HG03354 (cell line): ENCODE results near the gene LMCD1.

Source experiments
- ATAC-seq: cut with Tn5 transposase; IDR thresholded peaks from one replicate; pipeline ENCODE4 v1.9.1; 2021; ENCODE audit warnings: mild to moderate bottlenecking; ENCODE audit not compliant: unreplicated experiment, poor library complexity, severe bottlenecking

The LMCD1 gene

DNA sequence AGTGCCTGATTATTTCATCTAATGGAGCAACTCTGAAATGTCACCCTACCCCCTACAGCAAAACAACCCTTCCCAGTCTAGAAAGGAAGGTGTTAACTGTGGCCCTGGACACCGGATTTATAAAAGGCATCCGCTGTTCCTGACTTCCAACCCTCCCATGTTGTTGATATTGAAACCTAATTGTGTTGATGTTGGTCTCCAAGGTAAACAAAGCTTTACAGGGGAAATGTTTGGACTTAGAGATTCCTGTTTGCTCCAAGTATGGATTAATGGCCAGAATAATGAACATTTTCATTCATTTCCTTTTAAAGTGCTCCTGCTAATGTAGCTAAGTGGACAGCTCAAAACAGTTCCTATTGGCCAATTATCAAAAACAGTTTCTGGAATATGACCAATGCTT lies 19.4 kb upstream of the LMCD1 start:
- ATAC-seq: no peak

DNA sequence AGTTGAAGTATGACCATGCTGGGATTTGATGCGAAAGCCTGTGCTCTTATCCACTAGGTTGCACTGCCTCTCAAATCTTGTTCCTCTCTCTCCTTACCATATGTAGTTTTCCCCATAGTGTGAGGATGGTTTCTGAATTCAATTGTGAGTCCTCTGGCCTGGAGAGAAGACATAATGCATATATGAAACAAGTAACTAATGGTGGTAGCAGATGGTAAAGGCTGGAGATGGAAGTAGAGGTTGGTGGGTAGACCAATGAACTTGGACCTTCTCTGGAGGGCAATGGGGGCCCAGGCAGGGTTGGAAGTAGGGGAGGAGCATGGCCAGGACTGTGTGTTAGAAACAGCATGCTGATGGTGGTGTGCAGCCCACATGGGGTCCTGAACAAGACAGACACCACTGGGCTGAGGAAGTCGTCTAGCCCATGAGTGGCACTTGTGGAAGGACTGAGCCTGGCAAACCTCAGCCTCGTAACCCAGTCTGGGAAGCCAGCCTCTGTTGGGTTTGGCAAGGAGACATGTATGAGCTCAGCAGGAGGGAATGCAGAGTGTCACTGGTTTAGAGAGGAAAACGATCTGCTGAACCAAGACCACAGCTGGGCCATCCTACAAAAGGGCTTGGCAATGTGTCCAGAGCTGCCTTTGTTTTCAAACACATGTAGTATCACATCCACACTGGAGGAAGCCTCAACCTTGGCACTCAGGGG lies 18.5 kb upstream of the LMCD1 start:
- ATAC-seq: no peak

DNA sequence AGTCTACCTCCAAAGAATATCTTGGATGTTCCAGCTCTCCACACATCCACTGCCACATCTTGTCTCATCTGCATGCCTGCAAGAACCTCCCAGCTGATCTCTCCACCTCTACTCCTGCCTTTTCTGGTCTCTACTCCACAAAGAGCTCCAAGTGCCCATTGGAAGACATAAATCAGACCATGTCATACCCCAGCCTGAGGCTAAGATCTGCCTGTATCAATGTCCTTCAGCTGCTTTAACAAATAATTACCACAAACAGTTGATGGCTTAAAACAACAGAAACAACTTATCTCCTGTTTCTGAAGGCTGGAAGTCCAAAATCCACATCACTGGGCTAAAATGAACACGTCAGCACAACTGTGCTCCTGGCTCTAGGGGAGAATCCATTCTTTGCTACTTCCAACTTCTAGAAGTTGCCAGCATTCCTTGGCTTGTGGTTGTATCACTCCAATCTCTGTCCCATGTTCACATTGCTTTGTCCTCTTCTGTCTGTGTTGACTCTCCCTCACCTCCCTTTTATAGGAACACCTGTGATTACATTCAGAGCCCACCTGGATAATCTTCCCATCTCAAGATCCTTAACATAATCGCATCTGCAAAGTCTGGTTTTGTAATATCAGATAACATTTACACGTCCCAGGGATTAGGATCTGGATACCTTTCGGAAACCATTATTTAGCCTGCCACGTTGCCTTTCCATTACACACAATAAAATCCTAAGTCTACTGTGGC lies 17.0 kb upstream of the LMCD1 start:
- no peak for ATAC-seq

DNA sequence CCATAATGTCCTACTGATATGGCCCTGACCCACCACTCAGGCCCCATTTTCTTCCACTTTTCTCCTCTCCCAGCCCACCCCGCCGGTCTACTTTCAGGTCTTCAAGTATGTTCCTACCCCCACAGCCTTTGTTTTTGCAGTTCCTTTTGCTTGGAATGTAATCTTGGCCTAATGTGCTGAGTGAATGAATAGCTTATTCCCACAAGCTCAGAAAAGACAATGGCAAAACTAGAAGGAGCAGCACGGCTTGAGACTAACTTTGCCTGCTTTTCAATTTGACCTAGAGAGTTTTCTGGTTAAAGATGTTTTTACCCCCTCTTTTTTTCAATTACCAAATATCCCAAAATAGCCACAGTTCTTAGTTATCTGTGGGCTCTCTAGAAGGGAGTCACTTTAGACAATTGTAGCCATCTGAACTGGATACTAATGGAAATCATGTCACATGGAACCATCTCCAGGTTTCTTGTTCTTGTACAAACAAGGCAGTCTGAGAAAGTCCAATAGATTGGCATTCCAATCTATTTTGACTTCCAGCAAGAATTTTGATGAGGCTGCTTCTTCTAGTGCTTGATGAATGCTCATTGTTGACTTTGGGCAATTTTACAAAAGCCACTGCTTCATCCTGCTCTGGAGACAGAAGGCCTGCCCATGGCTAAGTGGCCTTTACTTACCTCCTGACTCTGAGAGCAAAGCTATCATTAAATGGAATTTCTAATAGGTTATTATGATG lies 16.3 kb upstream of the LMCD1 start:
- no peak for ATAC-seq

DNA sequence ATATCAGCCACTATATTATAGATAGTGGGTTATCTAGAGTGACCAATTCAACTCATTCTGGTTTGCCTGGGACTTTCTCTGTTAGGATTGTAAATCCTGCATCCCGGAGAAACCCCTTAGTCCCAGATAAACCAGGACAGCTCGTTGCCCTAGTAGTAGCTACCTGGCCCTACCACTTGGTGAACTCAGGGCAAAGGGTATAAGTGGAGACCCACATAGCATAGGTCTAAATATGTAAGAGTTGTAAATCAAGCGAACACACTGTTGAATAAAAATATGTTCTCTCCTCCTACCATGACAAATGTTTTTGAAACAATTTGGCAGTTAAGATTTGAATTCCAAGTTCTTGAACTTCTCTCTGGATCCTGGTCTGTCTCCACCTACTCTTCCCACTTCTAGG lies 15.7 kb upstream of the LMCD1 start:
- ATAC-seq: no peak

DNA sequence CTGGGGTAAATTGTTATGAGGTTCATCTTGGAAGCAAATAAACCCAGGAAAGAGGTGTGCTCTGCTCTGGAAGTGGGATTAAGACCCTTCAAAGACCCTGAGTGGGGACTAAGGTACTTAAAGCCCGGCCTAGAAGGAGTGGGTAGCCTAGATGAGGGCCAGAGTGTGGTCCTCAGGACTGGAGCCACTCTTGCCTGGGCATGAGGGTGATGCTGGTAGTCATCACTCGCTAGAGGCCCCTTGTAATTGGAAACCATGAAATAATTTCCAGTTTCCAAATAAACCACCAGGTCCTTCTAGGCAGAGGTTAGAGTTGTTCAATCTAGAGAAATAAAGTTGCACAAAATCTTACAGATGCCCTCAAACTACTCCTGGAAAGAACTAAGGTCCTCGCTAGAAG lies 15.2 kb upstream of the LMCD1 start:
- no peak for ATAC-seq

DNA sequence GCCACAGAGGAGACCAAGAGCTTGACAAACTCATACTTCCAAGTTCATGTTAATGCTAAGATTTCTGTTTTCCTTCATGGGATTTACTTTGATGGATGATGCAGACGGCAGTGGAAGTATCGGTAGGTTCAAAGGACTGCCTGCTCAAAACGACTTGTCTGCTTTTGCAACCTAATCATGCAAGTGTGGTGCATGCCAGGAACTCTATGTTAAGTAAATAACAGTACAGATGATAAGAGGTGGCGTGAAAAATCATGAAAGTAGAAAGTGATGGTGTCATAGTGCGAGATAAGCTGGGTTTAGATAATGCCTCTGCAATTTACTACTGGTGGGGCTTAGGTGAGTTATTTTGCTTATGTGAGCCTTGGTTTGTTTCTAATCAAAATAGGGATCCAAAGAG lies 14.7 kb upstream of the LMCD1 start:
- no peak for ATAC-seq

DNA sequence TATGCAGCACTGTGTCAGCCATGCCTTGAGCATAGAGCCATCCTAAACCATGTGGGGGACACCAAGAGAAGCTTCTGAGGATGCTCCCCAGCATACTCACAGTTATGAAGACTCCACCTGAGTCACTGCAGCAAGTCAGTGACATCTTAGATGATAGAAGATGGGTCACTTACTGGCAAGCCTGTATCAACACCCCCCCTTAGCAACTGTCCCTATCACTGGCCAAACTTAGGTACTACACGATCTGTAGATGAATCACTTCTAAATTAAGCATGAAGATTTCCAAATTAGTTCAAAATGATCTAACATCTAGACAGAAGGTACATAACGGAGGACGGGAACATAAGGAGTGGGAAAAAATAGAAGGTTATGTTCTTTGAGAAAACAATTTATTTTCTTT lies 13.2 kb upstream of the LMCD1 start:
- no peak for ATAC-seq

DNA sequence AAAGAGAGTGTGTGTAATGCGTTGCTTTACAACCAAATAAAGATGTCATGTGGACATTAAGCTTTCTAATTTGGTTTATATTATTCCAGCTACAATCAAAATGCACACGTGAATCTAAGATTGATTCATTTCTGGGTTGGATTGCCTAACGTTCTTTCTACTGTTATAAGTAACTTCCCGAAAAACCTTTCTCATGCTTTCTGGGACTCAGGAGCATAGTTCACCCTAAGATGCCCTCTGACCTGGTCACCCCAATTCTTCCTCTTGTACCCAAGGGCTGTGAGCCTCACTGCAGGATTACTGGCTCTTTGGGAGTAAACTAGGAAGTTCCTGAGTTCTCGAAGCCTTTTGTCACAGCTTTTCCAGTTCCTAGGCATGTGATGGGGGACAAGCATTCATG lies 12.7 kb upstream of the LMCD1 start:
- no peak for ATAC-seq

DNA sequence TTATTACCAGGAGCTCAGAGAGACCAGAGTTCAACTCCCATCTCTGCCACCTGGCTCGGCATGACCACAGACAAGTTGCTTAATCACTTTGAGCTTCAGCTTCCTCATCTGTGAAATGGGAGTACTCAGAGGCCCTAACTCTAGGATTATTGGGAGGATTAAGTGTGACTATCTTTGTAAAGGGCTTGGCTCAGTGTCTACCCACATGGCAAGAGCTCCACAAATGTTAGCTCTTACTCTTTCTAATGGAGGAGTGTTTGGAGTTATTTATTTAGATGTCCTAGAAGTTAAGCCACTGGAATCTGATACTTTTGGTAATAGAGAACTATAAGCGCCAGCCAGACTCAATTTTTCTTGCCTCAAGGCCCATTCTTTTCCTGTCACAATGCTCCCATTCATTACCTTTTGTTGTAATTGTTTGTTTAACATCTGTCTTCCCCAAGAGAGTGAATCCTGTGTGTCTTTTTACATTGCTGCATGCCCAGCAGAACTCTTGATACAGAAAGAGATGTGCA lies 12.3 kb upstream of the LMCD1 start:
- ATAC-seq: no peak

DNA sequence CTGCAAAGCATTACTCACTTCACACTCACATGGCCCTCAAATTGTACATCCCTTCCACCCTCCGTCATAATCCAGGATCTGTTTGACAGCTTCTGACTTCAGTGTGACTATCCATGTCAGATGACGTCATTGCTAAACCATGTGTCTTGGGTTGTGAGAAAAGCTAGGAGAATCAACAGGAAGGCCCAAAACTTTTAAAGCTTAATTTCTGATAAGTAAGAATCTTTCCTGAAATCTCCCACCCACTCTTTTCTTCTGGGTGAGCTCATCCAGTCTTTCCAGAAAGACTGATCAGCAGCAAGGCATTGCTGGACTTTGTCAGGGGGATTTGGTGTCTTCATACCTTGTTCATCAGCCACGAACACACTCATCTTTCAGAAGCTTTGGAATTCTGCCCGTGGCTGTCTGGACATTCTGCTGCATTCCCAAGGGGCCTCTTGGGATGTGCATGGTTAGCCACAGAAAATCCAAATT lies 11.5 kb upstream of the LMCD1 start:
- no peak for ATAC-seq

DNA sequence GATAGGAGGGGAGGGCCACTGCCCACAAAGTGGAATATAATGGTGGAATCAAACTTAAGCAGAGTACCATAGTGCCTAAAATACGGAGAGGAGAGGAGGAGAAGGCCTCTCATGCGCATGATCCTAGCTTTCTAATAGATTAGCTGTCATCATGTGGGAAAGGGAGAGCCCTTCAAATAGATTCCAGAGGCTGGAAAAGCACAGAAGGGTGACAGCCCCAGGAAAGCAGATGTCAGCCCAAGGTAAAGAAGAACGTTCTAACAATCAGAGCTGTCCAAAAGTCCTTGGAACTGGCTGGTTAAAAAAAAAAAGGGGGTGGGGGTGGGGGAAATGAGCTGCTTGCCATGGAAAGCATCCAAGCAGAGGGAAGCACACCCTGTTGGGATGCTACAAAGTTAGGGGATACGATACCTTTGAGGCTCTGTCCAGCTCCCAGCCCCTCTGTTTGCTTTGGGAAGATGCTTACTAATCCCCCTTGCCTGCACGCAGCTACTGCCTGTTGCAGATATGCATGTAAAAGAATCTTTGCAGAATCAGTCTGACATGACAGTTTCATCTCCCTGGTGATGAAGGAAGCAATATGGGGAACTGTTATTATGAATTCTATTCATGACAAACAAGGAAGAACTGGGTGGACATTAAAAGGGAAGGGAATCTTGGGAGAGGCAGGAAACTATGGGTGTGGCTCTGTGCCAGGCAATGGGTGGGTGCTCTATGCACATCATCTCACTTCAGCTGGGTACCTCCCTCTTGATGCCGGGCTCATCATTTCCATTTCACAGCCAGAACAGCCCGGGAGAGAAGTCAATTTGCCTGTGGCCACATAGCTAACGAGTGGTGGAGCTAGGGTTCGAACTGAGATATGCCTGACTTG lies 10.1 kb upstream of the LMCD1 start:
- no peak for ATAC-seq

DNA sequence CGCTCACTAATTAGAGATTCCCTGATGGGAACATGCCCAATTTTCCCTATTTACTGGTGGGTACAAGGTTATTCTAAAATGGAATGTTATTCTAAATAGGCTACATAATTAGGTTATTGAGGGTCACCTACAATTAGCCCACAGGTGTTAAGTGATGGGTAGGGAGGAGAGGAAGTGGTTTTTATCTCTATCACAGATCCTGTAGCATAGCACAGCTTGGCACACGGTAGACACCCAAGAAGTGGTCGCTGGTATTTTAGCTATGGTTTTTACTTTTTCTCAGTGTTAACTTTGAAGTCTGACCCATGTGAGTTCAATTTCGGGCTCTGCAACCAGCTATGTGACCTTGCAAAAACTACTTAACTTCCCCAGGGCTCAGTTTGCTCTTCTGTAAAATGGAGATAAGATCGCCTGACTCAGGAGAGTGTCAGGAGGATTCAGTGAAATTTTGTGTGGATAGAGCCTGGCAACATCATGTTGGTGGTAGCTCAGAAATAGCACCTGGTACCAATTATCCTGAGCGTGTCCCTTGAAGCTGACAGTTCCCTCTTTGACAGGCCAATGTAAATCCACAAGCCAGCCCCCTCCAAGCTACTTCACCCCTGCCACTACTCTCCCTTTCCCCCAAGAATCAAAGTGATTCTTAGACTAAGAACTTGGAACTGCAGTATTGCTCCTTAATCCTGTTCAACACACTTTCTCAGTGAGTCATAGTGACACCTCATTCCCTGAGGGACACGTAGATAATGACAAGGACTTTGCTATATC lies 8.7 kb upstream of the LMCD1 start:
- no peak for ATAC-seq

DNA sequence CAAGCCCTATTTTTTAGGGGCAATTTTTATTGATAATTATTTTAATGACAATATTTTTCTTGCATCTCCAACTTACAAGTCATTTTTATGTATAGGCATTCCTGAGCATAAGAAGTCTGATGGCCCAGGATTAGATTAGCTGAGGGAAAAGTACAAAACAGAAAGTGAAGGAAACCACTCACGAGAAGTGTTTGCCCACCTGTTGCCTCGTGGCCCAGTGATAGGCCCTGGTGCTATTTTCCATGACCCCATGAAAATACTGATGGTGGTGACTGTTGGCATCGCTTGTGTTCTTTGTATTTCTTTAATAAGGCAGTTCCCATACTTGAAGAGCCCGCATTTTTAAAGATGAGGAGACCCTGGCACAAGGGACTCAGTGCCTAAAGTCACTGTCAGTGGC lies 7.9 kb upstream of the LMCD1 start:
- ATAC-seq: no peak

DNA sequence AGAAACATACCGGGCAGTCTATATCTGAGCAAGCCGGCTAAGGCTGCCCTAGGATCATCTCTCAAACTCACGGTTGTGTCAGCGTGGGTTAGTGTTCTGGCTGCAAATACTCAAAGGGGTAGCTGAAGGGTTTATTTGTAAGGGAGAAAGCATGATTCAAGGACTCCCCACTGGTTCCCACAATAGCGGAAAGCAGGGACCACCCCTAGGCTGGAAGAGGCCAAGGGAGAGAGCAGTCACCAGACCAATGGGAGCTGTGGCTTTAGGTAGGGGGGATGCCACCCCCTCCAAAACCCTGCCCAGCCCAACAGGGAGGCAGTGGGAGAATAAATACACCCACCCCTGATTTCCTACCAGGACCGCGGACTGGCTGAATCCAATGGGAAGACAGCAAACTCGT lies 7.3 kb upstream of the LMCD1 start:
- ATAC-seq: no peak

DNA sequence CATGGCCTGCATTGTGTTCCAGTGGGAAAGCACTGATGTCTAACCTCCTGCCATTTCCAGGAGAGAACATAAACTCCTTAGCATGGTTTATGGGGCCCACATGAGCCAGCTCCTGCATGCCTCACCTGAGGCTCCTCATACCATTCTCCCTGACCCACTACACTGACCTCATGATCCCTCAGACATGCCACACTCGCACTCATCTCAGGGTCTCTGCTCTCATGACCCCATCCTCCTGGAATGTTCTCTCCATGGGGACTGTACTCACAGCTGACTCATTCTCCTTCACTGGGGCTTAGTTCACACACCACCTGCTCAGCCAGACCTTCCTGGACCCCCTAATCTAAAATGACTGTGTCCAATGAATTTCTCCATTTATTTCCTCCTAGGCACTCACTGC lies 4.0 kb upstream of the LMCD1 start:
- no peak for ATAC-seq

DNA sequence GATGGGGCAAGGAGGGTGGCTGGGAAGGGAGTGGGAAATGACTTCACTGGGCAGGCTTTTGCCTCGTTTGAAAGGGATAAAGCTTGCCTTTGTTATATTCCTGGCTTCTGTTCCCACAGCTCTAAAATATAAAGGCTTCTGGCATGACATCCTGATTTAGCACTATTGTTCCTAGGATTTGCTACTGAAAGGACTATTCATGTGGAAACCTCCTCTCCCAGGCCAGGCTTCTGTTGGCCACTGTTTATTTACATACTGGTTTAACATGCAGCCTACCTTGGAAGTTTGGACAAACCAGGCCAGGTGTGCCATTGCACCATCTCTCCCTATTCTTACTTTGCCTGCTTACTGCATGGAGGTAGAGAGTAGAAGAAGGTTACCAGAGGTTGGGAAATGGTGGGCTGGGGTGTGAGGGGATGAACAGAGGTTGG lies 2.4 kb upstream of the LMCD1 start:
- ATAC-seq: no peak

DNA sequence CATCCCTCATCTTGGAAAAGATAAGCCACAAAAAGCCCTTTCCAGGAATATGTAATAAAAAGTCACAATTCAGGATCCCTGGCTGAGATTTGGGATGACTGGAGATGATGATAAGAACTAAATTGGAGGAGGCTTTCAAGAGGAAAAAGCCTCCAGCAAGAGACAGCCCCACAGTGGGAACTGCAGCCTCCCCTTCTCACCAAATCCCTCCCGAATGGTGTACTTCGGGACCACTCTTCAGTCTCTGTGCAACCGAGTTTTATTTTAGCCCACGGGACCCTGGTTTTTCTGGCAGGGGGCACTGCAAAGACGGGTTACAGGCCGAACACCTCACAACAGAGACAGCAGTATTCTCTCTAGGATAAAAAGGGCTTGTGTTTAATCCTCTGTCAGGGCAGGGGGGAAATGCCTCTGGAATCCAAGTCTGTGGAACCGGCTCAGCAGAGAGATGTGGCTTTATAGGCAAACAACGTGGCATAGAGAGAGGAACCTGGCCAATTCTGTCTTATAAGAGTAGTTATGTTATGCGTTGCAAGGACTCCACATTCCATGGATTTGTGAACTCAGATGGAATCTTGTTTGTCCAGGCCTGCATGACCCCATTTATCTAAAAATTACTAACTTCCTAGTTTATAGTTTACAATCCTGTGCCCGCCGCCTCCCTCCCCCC lies 1.2 kb upstream of the LMCD1 start:
- no peak for ATAC-seq

DNA sequence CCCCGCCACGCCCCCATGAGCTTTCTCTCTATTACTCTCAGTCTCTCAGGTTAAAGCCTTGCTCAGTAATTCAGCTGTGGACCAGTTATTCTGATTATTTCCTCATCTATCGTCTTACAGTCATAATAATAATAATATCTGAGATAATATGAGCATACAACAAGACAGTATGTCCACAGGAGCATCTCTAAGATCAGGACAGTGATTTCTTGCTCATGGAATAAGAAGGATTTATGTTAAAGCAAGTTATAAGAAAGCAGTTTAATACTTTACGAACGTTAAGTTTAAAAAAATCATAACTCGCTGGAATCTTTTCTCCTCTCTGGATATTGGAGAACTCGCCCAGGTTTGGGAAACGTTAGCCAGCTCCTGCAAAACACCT lies 643 bp upstream of the LMCD1 start:
- ATAC-seq: no peak
